GM20000 (cell line): ENCODE results near the gene TIMM21.

Experiments used
- DNase-seq: peaks from one replicate; pipeline ENCODE4 v3.0.0; 2012; ENCODE audit warnings: low spot score
- CTCF ChIP-seq: IDR thresholded peaks from 2 replicates; pipeline ENCODE4 v1.5.1; 2012; ENCODE audit warnings: mild to moderate bottlenecking, control low read depth; ENCODE audit errors: extremely low read depth, missing control alignments

The TIMM21 gene

GRCh38 chr18:74116633-74117554 is 31.4 kb upstream of the TIMM21 start:
- DNase-seq = no peak
- TF ChIP-seq CTCF = no peak

- DNase-seq = no peak
- TF ChIP-seq CTCF = no peak
Observed at GRCh38 chr18:74123200-74123599, 25.1 kb upstream of the TIMM21 start.

GRCh38 chr18:74124642-74125041 is 23.7 kb upstream of the TIMM21 start:
- TF ChIP-seq CTCF = no peak
- DNase-seq = no peak

GRCh38 chr18:74126684-74127655 is 21.4 kb upstream of the TIMM21 start:
- no peak for TF ChIP-seq CTCF
- no peak for DNase-seq

- no peak for DNase-seq
- TF ChIP-seq CTCF = no peak
Observed at GRCh38 chr18:74128159-74128558, 20.2 kb upstream of the TIMM21 start.

- DNase-seq = no peak
- no peak for TF ChIP-seq CTCF
Observed at GRCh38 chr18:74131124-74131523, 17.2 kb upstream of the TIMM21 start.

- TF ChIP-seq CTCF = no peak
- no peak for DNase-seq
Observed at GRCh38 chr18:74132201-74132600, 16.1 kb upstream of the TIMM21 start.
